HG02623 (cell line): ENCODE data around the gene FOXE3.

Source experiments
- ATAC-seq: cut with Tn5 transposase; IDR thresholded peaks from one replicate; pipeline ENCODE4 v1.9.1; 2021; ENCODE audit warnings: moderate library complexity; ENCODE audit not compliant: unreplicated experiment

The FOXE3 gene

GRCh38 chr1:47403321-47403910, 12.7 kb upstream of the FOXE3 start:
- ATAC-seq: no peak

- no peak for ATAC-seq
These were observed 10.4 kb upstream of the FOXE3 start for GRCh38 chr1:47405697-47406096.

GRCh38 chr1:47406966-47407365, 9.1 kb upstream of the FOXE3 start:
- no peak for ATAC-seq

GRCh38 chr1:47407481-47407880, 8.6 kb upstream of the FOXE3 start:
- ATAC-seq: no peak

GRCh38 chr1:47409311-47410067, 6.6 kb upstream of the FOXE3 start:
- no peak for ATAC-seq

GRCh38 chr1:47410068-47410455, 6.0 kb upstream of the FOXE3 start:
- no peak for ATAC-seq

GRCh38 chr1:47411436-47411835, 4.6 kb upstream of the FOXE3 start:
- ATAC-seq: no peak

GRCh38 chr1:47412437-47412836, 3.6 kb upstream of the FOXE3 start:
- no peak for ATAC-seq

GRCh38 chr1:47416319-47417169, 459 bp downstream of the FOXE3 start:
- no peak for ATAC-seq

- ATAC-seq: no peak
These were observed 1.3 kb downstream of the FOXE3 start for GRCh38 chr1:47417170-47418044.

GRCh38 chr1:47418122-47418521, 2.0 kb downstream of the FOXE3 start:
- no peak for ATAC-seq

GRCh38 chr1:47418681-47419325, 2.7 kb downstream of the FOXE3 start:
- ATAC-seq: no peak

GRCh38 chr1:47420547-47420946, 4.5 kb downstream of the FOXE3 start:
- no peak for ATAC-seq

- ATAC-seq: no peak
These were observed 7.8 kb downstream of the FOXE3 start for GRCh38 chr1:47423872-47424271.

- no peak for ATAC-seq
These were observed 8.4 kb downstream of the FOXE3 start for GRCh38 chr1:47424336-47424982.

- ATAC-seq: no peak
These were observed 15.4 kb downstream of the FOXE3 start for GRCh38 chr1:47431534-47431933.

- ATAC-seq: no peak
These were observed 16.3 kb downstream of the FOXE3 start for GRCh38 chr1:47432071-47433036.

- ATAC-seq: no peak
These were observed 16.9 kb downstream of the FOXE3 start for GRCh38 chr1:47433037-47433421.
